GM12873 (cell line): ENCODE data around the gene ADAMTSL1.

ENCODE experiments used
- TF ChIP-seq, protein P1 (sequence below): IDR thresholded peaks from 2 replicates; pipeline ENCODE4 v1.5.1; 2012; ENCODE audit warnings: low read depth, mild to moderate bottlenecking, moderate library complexity, low read length, control low read depth; ENCODE audit not compliant: insufficient read depth; ENCODE audit errors: missing control alignments

Gene ADAMTSL1

DNA sequence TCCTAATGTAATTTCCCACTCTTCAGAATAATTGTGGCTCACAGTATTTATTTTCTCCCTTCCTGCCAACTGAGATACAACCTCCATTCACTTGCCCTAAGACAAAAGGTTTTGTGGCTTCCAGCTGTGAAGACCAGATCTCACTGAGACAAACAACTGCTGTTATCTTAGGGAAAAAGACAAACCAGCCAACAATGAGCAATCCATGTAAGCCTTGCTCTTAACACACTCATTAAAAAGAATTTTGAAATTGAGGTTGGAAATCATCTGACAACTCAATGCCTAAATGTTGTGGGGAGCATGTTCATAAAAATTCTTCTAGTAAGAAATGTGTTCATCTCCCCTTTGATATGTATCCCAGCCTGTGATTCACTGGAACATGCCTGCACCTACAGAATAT lies 132.9 kb downstream of the ADAMTSL1 start:
- TF ChIP-seq, protein P1, sequence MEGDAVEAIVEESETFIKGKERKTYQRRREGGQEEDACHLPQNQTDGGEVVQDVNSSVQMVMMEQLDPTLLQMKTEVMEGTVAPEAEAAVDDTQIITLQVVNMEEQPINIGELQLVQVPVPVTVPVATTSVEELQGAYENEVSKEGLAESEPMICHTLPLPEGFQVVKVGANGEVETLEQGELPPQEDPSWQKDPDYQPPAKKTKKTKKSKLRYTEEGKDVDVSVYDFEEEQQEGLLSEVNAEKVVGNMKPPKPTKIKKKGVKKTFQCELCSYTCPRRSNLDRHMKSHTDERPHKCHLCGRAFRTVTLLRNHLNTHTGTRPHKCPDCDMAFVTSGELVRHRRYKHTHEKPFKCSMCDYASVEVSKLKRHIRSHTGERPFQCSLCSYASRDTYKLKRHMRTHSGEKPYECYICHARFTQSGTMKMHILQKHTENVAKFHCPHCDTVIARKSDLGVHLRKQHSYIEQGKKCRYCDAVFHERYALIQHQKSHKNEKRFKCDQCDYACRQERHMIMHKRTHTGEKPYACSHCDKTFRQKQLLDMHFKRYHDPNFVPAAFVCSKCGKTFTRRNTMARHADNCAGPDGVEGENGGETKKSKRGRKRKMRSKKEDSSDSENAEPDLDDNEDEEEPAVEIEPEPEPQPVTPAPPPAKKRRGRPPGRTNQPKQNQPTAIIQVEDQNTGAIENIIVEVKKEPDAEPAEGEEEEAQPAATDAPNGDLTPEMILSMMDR: no peak

DNA sequence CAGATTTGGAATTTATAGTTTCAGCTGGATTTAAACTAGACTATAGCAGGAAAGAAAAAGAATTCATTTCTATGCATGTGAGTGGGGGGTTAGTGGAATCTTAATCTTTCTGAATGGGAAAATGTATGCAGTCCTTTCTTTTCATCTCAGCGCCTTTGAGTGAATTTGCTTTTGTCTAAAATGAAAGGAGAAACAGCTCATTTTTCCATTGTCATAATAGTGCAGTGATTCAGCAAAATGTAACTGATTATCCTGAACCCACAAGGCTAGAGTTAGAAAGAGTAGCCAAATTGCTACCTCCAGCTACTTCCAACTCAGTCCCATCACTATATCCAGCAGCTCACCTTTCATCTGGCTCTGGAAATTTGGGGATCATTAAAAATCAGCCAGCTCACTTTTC lies 134.4 kb downstream of the ADAMTSL1 start:
- TF ChIP-seq, protein P1: no peak

DNA sequence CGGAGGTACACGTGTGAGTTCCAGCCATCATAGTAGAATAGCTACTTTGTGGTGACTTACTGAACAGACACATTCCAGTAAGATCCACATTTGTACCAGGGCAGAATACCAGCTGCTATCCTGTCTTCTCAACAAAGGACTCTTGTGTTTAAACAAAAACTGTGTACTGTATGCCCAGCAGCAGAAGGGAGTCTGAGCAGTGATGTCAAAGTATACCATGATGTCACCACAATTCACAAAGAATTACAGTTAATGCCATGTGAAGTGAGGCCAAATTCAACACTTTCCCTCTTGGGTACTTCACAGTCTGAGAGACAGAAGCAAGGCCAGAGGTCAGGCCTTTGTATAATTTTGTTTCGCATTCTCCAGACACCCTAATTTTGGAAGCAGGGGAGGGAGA lies 137.0 kb downstream of the ADAMTSL1 start:
- TF ChIP-seq, protein P1: no peak

- TF ChIP-seq, protein P1: no peak
These were observed 138.0 kb downstream of the ADAMTSL1 start for GRCh38 chr9:18611971-18612370.

GRCh38 chr9:18614116-18614515 lies 140.2 kb downstream of the ADAMTSL1 start:
- TF ChIP-seq, protein P1: no peak

DNA sequence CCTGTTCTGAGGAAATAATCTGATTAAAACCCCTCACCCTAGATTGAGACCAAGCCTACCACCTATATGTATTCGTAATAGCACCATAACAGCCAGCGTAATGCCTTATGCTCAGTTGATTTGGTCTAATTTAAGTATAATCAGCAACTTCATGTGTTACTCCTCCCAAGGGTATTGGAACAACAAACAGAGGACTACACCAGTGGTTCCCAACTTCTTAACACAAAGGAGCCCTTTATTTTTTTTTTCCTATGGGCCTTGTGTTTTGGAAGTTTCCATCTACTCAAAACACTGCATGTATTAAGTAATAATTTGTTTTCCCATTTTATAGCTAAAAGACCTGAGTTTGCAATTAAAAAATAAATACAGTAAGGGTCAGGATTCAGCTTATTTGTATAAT lies 140.7 kb downstream of the ADAMTSL1 start:
- TF ChIP-seq, protein P1: no peak

GRCh38 chr9:18616976-18617375 lies 143.0 kb downstream of the ADAMTSL1 start:
- TF ChIP-seq, protein P1: no peak
